ENCODE results near the gene LRPAP1.

Gene LRPAP1

DNA sequence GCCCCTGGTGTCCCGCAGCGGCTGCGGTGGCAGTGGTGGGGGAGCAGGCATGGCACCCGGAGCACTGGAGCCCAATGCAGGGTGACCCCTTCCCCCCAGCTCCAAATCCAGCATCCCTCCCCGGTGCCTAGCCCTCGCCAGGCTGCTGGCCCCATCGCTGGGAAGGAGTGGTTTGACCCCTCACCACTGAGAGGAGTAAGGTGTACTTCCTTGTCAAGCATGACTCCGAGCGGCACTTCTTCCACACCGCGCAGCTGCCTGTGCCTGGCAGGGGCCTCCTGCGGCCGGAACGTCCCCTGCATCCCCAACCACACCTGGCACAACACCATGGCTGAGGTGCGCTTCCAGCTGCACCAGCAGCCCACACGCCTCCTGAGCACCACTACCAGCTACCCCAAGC, 27.0 kb downstream of the LRPAP1 start:
- TF ChIP-seq, protein P1, sequence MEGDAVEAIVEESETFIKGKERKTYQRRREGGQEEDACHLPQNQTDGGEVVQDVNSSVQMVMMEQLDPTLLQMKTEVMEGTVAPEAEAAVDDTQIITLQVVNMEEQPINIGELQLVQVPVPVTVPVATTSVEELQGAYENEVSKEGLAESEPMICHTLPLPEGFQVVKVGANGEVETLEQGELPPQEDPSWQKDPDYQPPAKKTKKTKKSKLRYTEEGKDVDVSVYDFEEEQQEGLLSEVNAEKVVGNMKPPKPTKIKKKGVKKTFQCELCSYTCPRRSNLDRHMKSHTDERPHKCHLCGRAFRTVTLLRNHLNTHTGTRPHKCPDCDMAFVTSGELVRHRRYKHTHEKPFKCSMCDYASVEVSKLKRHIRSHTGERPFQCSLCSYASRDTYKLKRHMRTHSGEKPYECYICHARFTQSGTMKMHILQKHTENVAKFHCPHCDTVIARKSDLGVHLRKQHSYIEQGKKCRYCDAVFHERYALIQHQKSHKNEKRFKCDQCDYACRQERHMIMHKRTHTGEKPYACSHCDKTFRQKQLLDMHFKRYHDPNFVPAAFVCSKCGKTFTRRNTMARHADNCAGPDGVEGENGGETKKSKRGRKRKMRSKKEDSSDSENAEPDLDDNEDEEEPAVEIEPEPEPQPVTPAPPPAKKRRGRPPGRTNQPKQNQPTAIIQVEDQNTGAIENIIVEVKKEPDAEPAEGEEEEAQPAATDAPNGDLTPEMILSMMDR (IDR thresholded peaks at IDR 0.05; ENCODE audit: insufficient read depth, low read length, missing control alignments) = no peak
- ChIA-PET POLR2A (no interaction called here), CTCF (interaction anchor here (1.8 to 2.0 kb wide), 2 partner anchors 10 to 24 kb away, joined by 5 to 8 read pairs; no protein-coding TSS in a partner anchor)
- H3K4me3 ChIP-seq (ENCODE audit: low read depth, low read length) = no peak overlapping the region
- DNase-seq (ENCODE audit: low read depth, low spot score) = no peak

DNA sequence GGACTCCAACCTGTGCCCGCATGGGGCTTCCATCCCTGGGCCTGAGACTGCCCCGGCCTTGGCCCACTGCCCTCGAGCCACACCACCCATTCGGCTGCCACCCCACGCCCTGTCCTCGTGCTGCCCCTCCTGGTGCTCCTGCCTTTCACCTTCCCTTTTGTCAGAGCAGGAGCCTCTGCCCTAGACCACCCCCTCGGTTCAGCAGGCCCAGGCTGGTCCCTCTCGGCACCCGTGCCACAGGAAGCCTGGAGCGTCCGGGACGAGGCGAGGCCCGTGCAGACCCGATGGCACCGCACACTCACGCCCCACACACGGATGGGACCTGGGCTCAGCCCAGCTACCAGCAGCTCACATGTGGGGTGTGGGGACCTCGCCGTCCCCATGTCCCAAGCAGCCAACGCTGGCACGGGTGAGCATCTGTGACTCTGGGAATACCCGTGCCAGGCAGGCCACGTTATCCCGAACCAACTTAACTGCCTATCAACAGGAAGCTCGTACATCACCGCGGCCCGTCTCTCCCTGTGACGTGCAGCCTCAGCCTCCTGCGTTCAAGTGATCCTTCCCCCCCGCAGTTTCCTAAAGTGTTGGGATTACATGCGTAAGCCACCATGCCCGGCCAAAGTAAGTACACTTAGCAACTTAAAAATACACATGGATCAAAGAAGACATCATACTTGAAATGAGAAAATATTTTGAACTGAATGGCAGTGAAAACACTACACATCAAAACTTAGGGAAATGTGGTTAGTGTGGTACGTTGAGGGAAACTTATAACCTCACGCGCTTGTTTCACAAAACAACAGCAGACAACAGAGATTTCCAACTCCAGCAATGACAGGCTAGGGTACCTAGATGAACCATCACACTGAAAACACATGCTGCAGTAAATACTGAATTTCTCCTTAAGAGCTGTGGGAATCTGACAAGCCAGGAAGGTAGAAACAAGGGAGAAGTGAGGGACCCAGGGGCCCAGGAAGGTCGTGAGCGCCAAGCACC, 29.0 kb downstream of the LRPAP1 start:
- TF ChIP-seq, protein P1 (IDR thresholded peaks at IDR 0.05; ENCODE audit: insufficient read depth, low read length, missing control alignments) = no peak
- H3K4me3 ChIP-seq (ENCODE audit: low read depth, low read length) = no peak overlapping the region
- POLR2A ChIA-PET = no interaction called here
- CTCF ChIA-PET = interaction anchor here (0.6 to 2.0 kb wide), 2 partner anchors 19 to 22 kb away, joined by 3 to 8 read pairs; no protein-coding TSS in a partner anchor
- DNase-seq (ENCODE audit: low read depth, low spot score) = no peak

DNA sequence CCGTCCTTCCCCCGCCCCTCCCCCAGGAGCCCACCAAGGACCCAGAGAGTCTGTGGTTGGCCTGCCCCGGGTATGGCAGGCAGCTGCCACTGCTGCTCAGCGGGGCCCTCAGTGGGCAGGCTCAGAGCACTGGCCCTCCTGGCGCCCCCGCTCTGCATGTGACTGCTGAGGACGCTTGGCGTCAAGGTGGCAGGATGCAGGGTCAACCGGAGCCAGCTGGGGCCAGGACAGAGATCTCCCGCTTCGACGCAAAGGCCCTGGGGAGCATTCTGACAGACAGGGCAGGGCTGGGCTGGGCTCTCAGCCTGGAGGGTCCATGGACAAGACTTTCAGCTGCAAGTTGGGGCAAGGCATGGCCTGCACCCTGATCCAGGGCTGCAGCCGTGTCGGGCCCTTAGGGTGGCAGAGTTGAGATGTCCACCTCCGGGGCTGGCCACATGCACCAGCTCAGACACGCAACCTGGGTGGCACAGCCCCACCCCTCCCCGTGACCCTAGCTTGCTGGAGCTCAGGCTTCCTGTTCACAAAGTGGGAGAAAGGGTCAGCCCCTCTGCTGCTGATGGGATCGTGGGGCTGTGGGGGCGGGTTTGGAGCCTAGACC, 30.3 kb downstream of the LRPAP1 start:
- TF ChIP-seq, protein P1 (IDR thresholded peaks at IDR 0.05; ENCODE audit: insufficient read depth, low read length, missing control alignments) = no peak
- no peak overlapping the region for H3K4me3 ChIP-seq (ENCODE audit: low read depth, low read length)
- POLR2A ChIA-PET = no interaction called here
- DNase-seq (ENCODE audit: low read depth, low spot score) = no peak
- CTCF ChIA-PET = interaction anchor here (1.4 kb wide), 1 partner anchor 21 kb away, joined by 5 read pairs; no protein-coding TSS in a partner anchor

DNA sequence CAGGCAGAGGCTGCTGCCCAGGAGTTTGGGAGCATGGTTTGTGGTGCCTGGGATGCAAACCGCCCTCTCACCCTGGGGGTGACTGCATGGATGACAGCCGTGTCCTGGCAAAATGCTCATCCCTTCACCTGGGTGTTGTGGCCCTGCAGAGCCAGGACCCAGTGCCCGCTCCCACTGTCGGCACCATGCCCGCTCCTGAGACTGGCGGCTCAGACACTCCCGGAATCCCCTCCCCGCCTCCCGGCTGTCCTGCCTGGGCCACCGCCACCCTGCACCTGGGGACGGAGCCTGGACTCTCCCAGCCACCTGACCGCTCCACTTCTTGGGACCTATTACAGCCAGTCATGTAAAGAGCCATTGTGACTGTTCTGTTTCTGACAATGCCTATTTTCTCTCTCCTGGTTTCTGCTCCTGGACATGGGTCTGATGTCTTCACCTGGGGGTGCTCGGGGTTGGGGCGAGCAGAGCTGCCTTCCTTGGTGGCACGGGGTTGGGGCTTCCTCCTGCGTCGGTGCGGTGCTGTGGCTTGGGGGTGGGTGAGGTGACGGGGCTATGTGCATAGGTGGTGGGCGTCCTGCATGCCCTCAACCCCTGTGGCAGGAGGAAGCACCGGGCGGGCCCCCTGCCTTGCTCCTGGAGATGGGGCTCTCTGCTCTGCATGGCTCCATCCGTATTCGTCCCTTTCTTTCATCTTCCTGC, 30.9 kb downstream of the LRPAP1 start:
- TF ChIP-seq, protein P1 (IDR thresholded peaks at IDR 0.05; ENCODE audit: insufficient read depth, low read length, missing control alignments) = no peak
- ChIA-PET POLR2A (no interaction called here), CTCF (interaction anchor here (1.4 kb wide), 1 partner anchor 20 kb away, joined by 5 read pairs; no protein-coding TSS in a partner anchor)
- H3K4me3 ChIP-seq (ENCODE audit: low read depth, low read length) = no peak overlapping the region
- no peak for DNase-seq (ENCODE audit: low read depth, low spot score)

DNA sequence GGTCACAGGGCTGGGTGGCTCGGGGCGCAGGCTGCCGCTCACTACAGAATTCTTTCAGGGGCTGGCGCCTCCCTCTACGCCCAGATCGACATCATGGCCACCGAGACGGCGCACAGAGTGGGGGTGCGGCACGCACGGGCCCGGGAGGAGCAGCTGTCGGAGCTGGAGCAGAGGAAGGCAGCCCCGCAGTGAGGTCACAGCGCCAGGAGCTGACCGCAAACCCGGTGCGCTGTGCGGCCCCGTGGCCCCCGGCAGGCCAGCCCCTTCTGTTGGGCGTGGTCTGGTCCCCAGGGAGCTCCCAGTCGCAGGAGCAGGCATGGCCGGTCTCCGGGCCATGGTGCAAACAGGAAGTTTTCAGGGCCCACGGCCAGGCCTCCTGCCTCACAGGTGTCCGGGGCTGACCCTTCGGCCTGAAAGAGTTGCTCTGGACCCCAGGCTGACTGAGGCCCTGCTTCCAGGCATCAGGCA, 31.6 kb downstream of the LRPAP1 start:
- DNase-seq (ENCODE audit: low read depth, low spot score) = no peak
- H3K4me3 ChIP-seq (ENCODE audit: low read depth, low read length) = no peak overlapping the region
- POLR2A ChIA-PET = no interaction called here
- CTCF ChIA-PET = interaction anchor here (0.7 kb wide), 1 partner anchor 19 kb away, joined by 4 read pairs; no protein-coding TSS in a partner anchor
- TF ChIP-seq, protein P1 (IDR thresholded peaks at IDR 0.05; ENCODE audit: insufficient read depth, low read length, missing control alignments) = no peak
